Middle frontal gyrus (tissue), 1 donor: Measurements from ENCODE around the gene CIITA.

Source experiments
- DNase-seq: peaks from one replicate; pipeline ENCODE4 v3.0.0-alpha.2; 2015; ENCODE audit warnings: low spot score; ENCODE audit errors: extremely low spot score

The CIITA gene

GRCh38 chr16:10979717-10980601, 103.0 kb downstream of the CIITA start:
- DNase-seq, result no peak

- no peak for DNase-seq
Observed at GRCh38 chr16:10980813-10981212, 103.8 kb downstream of the CIITA start.

GRCh38 chr16:10981697-10982216, 104.8 kb downstream of the CIITA start:
- no peak for DNase-seq

GRCh38 chr16:10982465-10983150, 105.6 kb downstream of the CIITA start:
- no peak for DNase-seq

- no peak for DNase-seq
Observed at GRCh38 chr16:10983159-10983558, 106.2 kb downstream of the CIITA start.

GRCh38 chr16:10984509-10984908, 107.5 kb downstream of the CIITA start:
- DNase-seq, result no peak
